Prostate gland (tissue), 2 donors: ENCODE measurements around the gene CACNA1B.

ENCODE experiments used
- CTCF ChIP-seq, 4 experiments: fragments of 200-600 bp in 2 of 4; fragments of 450-650 bp in 2 of 4; sonication (generic) in 2 of 4; IDR thresholded peaks; 1 replicate in 3 of 4; 2 replicates in 1 of 4; pipeline ENCODE4 v1.5.1; 2016 to 2019; ENCODE audit warnings: antibody characterized with exemption in 4 of 4, mild to moderate bottlenecking in 2 of 4, moderate library complexity in 2 of 4
- POLR2A ChIP-seq: fragments of 450-650 bp; IDR thresholded peaks from one replicate; pipeline ENCODE4 v1.6.1; 2016; ENCODE audit warnings: antibody characterized with exemption, mild to moderate bottlenecking
- POLR2AphosphoS5 ChIP-seq: sonication (generic); formaldehyde crosslinking; IDR thresholded peaks from one replicate; pipeline ENCODE4 v1.6.1; 2017; ENCODE audit warnings: antibody characterized with exemption

GRCh38 chr9:137860361-137860760 is 17.2 kb upstream of the CACNA1B start:
- TF ChIP-seq POLR2AphosphoS5, result no peak
- no peak for TF ChIP-seq CTCF (IDR thresholded peaks at IDR 0.05)
- TF ChIP-seq POLR2A, result no peak
